HEK293 (cell line): ENCODE results near the gene TDP1.

Experiments used
- CTCF ChIA-PET: fragments of 350-600 bp; formaldehyde crosslinking; extraction: SDS; loops from one replicate; lab custom pipeline; 2021; ENCODE audit warnings: antibody characterized with exemption; lab: Yijun Ruan, JAX
- POLR2A ChIA-PET: fragments of 300-600 bp; formaldehyde crosslinking; extraction: SDS; loops from one replicate; lab custom pipeline; 2020; ENCODE audit warnings: antibody characterized with exemption, inconsistent platforms; lab: Yijun Ruan, JAX
- H3K27ac ChIP-seq: fragments of 200-500 bp; sonication (Bioruptor generic); 2 replicates; pipeline ENCODE4 v1.5.1; 2014; ENCODE audit warnings: low read depth, low read length, control low read depth, inconsistent platforms; ENCODE audit errors: extremely low read depth
- H3K36me3 ChIP-seq, 2 experiments: fragments of 200-500 bp in 1 of 2; sonication (Bioruptor generic) in 1 of 2; 1 replicate in 1 of 2; 2 replicates in 1 of 2; pipeline ENCODE4 v1.5.1; 2014 to 2017; ENCODE audit warnings: inconsistent platforms in 2 of 2, low read length in 2 of 2; ENCODE audit not compliant: control insufficient read depth in 2 of 2, insufficient read depth in 1 of 2
- H3K4me1 ChIP-seq: fragments of 200-500 bp; sonication (Bioruptor generic); 2 replicates; pipeline ENCODE4 v1.5.1; 2014; ENCODE audit warnings: mild to moderate bottlenecking, low read length, inconsistent platforms; ENCODE audit not compliant: control insufficient read depth, insufficient read depth
- H3K4me3 ChIP-seq: 2 replicates; pipeline ENCODE4 v1.5.1; 2011; ENCODE audit warnings: low read depth, mild to moderate bottlenecking, control low read depth, low read length, moderate library complexity
- H3K9me3 ChIP-seq: fragments of 200-500 bp; sonication (Bioruptor generic); 2 replicates; pipeline ENCODE4 v1.5.1; 2014; ENCODE audit warnings: low read depth, low read length, inconsistent platforms; ENCODE audit not compliant: control insufficient read depth, insufficient read depth
- BCL11A ChIP-seq: fragments of 450-650 bp; formaldehyde crosslinking; IDR thresholded peaks from 2 replicates; pipeline ENCODE4 v1.5.1; 2016; ENCODE audit warnings: low read depth, missing biosample characterization, missing genetic modification characterization
- EGR2 ChIP-seq: fragments of 450-650 bp; formaldehyde crosslinking; IDR thresholded peaks from 2 replicates; pipeline ENCODE4 v1.5.1; 2016; ENCODE audit warnings: low read depth, missing biosample characterization, missing genetic modification characterization
- INSM2 ChIP-seq: fragments of 450-650 bp; formaldehyde crosslinking; IDR thresholded peaks from 2 replicates; pipeline ENCODE4 v1.5.1; 2016; ENCODE audit warnings: missing biosample characterization, missing genetic modification characterization
- ZBTB1 ChIP-seq: fragments of 450-650 bp; formaldehyde crosslinking; IDR thresholded peaks from 2 replicates; pipeline ENCODE4 v1.5.1; 2016; ENCODE audit warnings: missing biosample characterization, missing genetic modification characterization
- ZBTB21 ChIP-seq: fragments of 450-650 bp; formaldehyde crosslinking; IDR thresholded peaks from 2 replicates; pipeline ENCODE4 v1.5.1; 2017; ENCODE audit warnings: missing biosample characterization, missing genetic modification characterization
- ZFP37 ChIP-seq: fragments of 450-650 bp; formaldehyde crosslinking; IDR thresholded peaks from 2 replicates; pipeline ENCODE4 v1.5.1; 2016; ENCODE audit warnings: missing biosample characterization, missing genetic modification characterization
- ZNF112 ChIP-seq: fragments of 450-650 bp; formaldehyde crosslinking; IDR thresholded peaks from 2 replicates; pipeline ENCODE4 v1.5.0; 2017; ENCODE audit warnings: missing biosample characterization, missing genetic modification characterization
- ZNF146 ChIP-seq: fragments of 450-650 bp; formaldehyde crosslinking; IDR thresholded peaks from 2 replicates; pipeline ENCODE4 v1.5.1; 2016; ENCODE audit warnings: missing biosample characterization, missing genetic modification characterization
- ZNF18 ChIP-seq: fragments of 450-650 bp; formaldehyde crosslinking; IDR thresholded peaks from 2 replicates; pipeline ENCODE4 v1.5.1; 2016; ENCODE audit warnings: missing biosample characterization, missing genetic modification characterization
- ZNF221 ChIP-seq: fragments of 450-650 bp; formaldehyde crosslinking; IDR thresholded peaks from 2 replicates; pipeline ENCODE4 v1.5.1; 2017; ENCODE audit warnings: missing biosample characterization, missing genetic modification characterization, borderline replicate concordance
- ZNF248 ChIP-seq: fragments of 450-650 bp; formaldehyde crosslinking; IDR thresholded peaks from 2 replicates; pipeline ENCODE4 v1.5.1; 2017; ENCODE audit warnings: missing biosample characterization, missing genetic modification characterization
- ZNF350 ChIP-seq: fragments of 450-650 bp; formaldehyde crosslinking; IDR thresholded peaks from 2 replicates; pipeline ENCODE4 v1.5.0; 2017; ENCODE audit warnings: missing biosample characterization, mild to moderate bottlenecking, missing genetic modification characterization
- ZNF426 ChIP-seq: fragments of 450-650 bp; formaldehyde crosslinking; IDR thresholded peaks from 2 replicates; pipeline ENCODE4 v1.5.1; 2017; ENCODE audit warnings: missing biosample characterization, missing genetic modification characterization, mild to moderate bottlenecking, inconsistent platforms, moderate library complexity
- ZNF501 ChIP-seq: fragments of 450-650 bp; formaldehyde crosslinking; IDR thresholded peaks from 2 replicates; pipeline ENCODE4 v1.5.1; 2016; ENCODE audit warnings: missing biosample characterization, missing genetic modification characterization
- ZNF544 ChIP-seq: fragments of 450-650 bp; formaldehyde crosslinking; IDR thresholded peaks from 2 replicates; pipeline ENCODE4 v1.5.0; 2017; ENCODE audit warnings: missing biosample characterization, missing genetic modification characterization
- ZNF548 ChIP-seq: fragments of 450-650 bp; formaldehyde crosslinking; IDR thresholded peaks from 2 replicates; pipeline ENCODE4 v1.5.1; 2016; ENCODE audit warnings: missing biosample characterization, missing genetic modification characterization
- ZNF610 ChIP-seq: fragments of 450-650 bp; formaldehyde crosslinking; IDR thresholded peaks from 2 replicates; pipeline ENCODE4 v1.5.1; 2016; ENCODE audit warnings: missing biosample characterization, missing genetic modification characterization, borderline replicate concordance
- ZNF658 ChIP-seq: fragments of 450-650 bp; formaldehyde crosslinking; IDR thresholded peaks from 2 replicates; pipeline ENCODE4; 2016; ENCODE audit warnings: missing biosample characterization, missing genetic modification characterization
- ZNF768 ChIP-seq: fragments of 450-650 bp; formaldehyde crosslinking; IDR thresholded peaks from 2 replicates; pipeline ENCODE4 v1.5.1; 2018; ENCODE audit warnings: missing biosample characterization, mild to moderate bottlenecking, missing genetic modification characterization
- TF ChIP-seq, protein P1 (sequence below): fragments of 450-650 bp; formaldehyde crosslinking; IDR thresholded peaks from 2 replicates; pipeline ENCODE4 v1.5.1; 2017; ENCODE audit warnings: missing biosample characterization, missing genetic modification characterization

Gene TDP1

GRCh38 chr14:89936654-89937185, 19.0 kb upstream of the TDP1 start (continued):
- TF ChIP-seq, protein P1, sequence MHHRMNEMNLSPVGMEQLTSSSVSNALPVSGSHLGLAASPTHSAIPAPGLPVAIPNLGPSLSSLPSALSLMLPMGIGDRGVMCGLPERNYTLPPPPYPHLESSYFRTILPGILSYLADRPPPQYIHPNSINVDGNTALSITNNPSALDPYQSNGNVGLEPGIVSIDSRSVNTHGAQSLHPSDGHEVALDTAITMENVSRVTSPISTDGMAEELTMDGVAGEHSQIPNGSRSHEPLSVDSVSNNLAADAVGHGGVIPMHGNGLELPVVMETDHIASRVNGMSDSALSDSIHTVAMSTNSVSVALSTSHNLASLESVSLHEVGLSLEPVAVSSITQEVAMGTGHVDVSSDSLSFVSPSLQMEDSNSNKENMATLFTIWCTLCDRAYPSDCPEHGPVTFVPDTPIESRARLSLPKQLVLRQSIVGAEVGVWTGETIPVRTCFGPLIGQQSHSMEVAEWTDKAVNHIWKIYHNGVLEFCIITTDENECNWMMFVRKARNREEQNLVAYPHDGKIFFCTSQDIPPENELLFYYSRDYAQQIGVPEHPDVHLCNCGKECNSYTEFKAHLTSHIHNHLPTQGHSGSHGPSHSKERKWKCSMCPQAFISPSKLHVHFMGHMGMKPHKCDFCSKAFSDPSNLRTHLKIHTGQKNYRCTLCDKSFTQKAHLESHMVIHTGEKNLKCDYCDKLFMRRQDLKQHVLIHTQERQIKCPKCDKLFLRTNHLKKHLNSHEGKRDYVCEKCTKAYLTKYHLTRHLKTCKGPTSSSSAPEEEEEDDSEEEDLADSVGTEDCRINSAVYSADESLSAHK (tag by site-specific recombination) = no peak
- TF ChIP-seq INSM2 (tag by site-specific recombination) = no peak
- TF ChIP-seq ZFP37 (tag by site-specific recombination) = no peak
- no peak for TF ChIP-seq ZBTB21 (tag by site-specific recombination)

DNA sequence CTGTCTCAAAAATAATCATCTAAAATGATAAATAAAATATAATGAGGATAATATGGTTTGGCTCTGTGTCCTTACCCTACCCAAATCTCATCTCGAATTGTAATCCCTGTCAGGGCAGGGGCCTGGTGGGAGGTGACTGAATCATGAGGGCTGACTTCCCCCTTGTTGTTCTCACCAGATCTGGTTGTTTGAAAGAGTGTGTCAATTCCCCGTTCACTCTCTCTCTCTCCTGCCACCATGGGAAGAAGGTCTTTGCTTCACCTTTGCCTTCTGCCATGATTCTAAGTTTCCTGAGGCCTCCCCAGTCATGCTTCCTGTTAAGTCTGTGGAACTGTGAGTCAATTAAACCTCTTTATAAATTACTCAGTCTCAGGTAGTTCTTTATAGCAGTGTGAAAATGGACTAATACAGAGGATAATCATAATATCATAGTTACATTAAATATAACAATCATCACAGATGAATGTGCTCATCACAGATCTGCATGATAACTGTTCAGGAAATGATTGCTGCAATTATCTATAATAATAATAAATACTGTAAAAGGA, 13.8 kb upstream of the TDP1 start:
- CTCF ChIA-PET = no interaction called here
- H3K4me1 ChIP-seq = no peaks in the 10 kb centered on the region
- TF ChIP-seq ZNF544 (tag by site-specific recombination) = no peak
- no peak for TF ChIP-seq ZNF248 (tag by site-specific recombination)
- TF ChIP-seq ZNF610 = no peak
- TF ChIP-seq ZNF146 (tag by site-specific recombination) = no peak
- no peak for TF ChIP-seq BCL11A
- no peak for TF ChIP-seq ZNF112 (tag by site-specific recombination)
- no peak for TF ChIP-seq ZNF350 (tag by site-specific recombination)
- no peak for TF ChIP-seq ZNF501 (tag by site-specific recombination)
- no peak for TF ChIP-seq ZNF658
- TF ChIP-seq ZNF548 (tag by site-specific recombination) = no peak
- no peak for TF ChIP-seq ZNF18 (tag by site-specific recombination)
- no peak for TF ChIP-seq ZNF221 (tag by site-specific recombination)
- no peak for TF ChIP-seq ZBTB1 (tag by site-specific recombination)
- TF ChIP-seq ZNF768 (tag by site-specific recombination) = no peak
- no peaks in the 10 kb centered on the region for H3K9me3 ChIP-seq
- POLR2A ChIA-PET = no interaction called here
- H3K36me3 ChIP-seq = no peaks in the 10 kb centered on the region; a peak in 1 of 3 replicates
- H3K4me3 ChIP-seq = no peak overlapping the region
- H3K27ac ChIP-seq = no peak overlapping the region

DNA sequence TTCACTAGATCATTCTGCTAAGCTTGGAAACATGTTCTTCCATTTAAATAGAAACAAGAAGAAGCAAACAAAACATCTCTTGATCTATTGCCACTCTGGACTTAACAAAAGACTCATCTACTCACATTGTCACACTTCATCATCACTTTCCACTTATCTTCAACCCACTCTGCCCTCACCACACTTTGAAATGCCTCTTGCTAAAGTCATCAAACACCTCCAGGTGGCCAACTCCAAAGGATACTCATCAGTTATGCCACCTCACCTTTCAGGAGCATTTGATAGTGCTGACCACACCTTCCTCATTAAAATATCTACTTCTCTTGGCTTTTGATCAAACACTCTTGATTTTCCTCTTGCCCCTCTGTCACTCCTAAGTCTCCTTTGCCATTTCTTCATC, 8.4 kb upstream of the TDP1 start:
- no peaks in the 10 kb centered on the region for H3K9me3 ChIP-seq
- CTCF ChIA-PET = interaction anchor here (1.0 kb wide), 1 partner anchor 8 kb away, joined by 8 read pairs; no protein-coding TSS in a partner anchor
- H3K36me3 ChIP-seq = peaks cover 13 to 31% of the 10 kb centered on the region in 2 experiments
- H3K27ac ChIP-seq = no peak overlapping the region
- H3K4me3 ChIP-seq = no peak overlapping the region
- POLR2A ChIA-PET = no interaction called here
- no peaks in the 10 kb centered on the region for H3K4me1 ChIP-seq
- TF ChIP-seq EGR2 (0 out of 2 replicates have a peak, but pooled peaks have one; percentile 12), ZNF426 (no peak)
